DMS153 (cell line): Measurements from ENCODE around the gene SV2B.

Experiments
- DNase-seq: peaks from one replicate; lab custom pipeline; 2025; lab: John Stamatoyannopoulos, UW

The SV2B gene

DNA sequence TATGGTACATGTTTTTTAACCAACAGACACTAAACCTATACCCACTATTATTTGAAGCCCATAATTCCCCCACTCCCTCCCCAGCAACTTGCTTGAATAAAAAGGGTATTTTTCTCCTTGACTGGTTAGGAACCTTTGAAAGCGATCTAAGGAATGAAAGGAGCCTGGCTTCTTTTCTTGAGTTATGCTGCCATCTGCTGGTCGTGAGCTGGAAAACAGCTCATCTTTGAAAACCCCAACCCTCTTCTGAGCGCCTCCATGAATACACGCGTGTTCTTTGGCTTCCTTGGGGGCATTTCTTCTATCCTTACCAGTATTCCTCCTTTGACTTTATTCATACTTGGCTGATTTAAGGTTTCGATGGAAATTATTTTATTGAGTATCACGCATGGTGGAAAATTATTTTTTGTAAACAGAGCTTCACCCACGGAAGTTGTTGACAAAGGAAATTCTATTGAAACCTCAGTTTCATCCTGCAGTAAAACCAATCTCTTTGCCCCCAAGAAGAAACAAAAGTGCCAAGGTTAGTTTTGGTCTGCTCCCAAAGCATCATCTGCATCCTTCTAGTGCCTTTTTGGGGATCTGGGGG lies 171.6 kb downstream of the SV2B start:
- DNase-seq, result peak; percentile 18

DNA sequence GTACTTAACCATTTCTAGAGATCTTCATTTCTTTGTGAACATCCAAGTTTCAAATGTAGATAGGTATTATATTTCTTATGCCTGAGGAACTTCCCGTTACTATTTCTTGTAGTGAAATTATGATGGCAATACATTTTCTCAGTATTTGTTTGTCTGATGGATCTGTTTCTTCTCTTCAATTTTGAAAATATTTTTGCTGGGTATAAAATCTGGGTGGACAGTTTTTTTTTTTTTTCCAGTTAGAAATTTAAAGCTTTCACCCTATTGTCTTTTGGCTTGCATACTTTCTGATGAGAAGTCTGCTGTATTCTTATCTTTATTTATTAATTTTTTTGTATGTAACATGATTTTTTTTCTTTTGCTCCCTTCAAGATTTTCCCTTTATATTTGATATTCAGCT lies 175.8 kb downstream of the SV2B start:
- DNase-seq, result no peak

DNA sequence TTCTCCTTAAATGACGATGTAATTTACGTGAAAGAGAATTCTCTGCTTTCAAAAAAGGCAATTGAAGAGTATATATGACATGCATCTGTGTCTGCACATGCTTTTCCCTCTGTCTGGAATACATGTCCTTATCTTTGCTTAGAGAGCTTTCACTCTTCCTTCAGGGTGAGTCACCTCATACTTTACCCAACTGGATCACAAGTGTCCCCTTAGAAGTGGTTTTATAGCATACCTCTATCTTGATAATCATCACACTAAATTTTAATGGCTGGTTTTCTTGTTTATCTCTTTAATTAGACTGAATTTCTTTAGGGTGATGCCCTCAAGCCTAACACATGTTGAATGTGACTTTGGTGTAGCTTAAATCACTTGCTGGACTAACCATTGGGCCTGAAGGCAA lies 178.9 kb downstream of the SV2B start:
- no peak for DNase-seq

DNA sequence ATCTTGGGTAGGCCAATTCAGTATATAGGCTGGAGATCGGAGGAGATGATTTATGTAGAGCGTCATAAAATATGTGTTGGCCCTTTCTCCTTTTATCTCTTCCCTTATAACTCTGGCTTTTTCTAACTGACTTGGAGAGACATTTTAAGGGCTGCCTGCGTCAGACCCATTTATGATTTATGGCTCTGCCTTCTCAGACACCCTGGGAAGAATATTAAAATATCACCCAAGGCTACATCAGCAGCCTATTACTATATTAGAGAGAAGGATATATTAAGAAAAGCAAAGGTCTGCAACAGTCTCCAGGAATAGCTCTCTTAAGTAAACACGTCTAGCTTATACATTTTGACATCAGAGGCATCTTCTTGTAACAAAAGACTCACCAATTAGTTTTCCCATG lies 179.4 kb downstream of the SV2B start:
- DNase-seq, result no peak

DNA sequence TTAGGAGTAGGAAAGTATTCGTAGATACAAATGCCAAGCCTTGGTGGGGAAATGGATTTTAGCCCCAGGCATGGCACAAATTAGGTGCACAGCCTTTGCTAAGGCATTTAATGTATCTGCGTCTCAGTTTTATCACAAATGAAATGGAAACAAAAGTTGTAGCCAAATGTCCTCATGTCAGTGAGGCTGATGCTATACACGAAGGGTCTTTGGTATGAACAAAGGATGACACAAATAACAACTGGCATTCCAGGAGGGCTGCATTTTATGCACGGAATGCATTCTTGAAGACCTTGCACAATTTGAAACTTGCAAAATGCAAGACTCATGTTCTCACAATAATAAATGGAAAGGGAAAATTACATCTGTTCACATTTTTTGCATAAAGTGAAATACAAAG lies 181.9 kb downstream of the SV2B start:
- DNase-seq, result no peak

DNA sequence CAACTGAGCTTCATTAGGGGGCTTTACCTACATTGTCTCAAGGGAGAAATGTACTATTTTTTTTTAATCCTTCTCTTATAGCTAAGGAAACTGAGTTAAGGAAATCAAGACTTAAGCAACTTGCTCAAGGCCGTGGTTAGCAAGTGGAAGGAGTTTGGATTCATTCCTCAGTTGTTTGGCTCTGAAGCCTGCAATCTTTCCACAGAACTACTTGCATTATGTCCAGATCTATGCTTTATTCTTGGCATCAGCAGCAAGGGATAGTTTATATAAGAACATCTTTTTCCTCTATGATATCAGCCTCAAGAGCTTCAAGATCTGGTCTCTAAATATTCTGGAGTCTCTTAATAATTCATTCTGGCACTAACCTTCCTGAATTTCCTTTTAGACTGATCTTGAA lies 182.4 kb downstream of the SV2B start:
- DNase-seq, result no peak

DNA sequence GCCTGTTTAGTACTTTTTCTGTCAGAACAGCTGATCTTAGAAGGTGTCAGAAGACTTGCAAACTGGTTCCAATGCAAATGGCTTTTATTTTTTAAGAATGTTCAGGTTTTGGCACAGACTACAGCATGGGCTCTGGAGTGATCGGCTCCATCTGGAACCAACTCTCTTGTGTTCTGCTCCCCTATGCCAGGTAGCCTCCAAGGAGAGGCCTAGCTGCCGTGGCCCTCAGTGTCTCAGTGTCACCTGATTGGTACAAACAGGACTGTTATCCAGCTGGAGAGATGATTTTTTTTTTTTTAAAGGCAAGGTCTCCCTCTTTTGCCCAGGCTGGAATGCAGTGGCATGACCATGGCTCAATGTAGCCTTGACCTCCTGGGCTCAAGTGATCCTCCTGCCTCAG lies 183.1 kb downstream of the SV2B start:
- DNase-seq, result no peak

DNA sequence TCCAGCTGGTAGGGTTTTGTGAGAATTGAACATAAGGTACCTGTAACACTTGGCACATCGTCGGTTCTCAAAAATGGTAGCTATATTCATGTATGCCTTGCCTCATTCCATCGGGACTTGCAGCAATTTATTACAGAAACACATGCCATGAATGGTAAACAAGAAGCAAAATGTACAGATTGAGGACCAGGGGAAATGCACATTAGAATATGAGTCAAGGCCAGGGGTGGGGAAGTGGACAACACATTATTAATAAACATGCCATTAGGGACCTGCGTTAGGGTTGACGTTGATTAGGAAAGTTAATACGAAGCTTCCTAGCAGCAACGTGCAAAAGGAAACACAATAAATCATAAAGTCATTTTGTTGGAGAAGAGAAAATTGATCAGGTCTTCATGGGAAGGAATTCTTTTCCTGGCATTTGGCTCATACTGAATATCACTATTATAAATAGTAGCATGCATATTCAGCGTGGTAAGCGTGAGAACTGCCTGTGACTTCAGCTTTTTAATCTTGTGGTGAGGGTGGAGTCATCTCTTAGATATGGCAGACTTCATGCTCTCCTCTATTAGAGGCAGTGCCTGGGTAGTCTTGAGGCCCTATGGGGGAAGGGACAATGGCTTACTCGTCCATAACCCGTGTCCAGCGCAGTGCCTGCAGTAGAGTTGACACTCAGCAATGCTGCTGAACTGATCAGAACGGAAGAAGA lies 184.9 kb downstream of the SV2B start:
- DNase-seq, result no peak

DNA sequence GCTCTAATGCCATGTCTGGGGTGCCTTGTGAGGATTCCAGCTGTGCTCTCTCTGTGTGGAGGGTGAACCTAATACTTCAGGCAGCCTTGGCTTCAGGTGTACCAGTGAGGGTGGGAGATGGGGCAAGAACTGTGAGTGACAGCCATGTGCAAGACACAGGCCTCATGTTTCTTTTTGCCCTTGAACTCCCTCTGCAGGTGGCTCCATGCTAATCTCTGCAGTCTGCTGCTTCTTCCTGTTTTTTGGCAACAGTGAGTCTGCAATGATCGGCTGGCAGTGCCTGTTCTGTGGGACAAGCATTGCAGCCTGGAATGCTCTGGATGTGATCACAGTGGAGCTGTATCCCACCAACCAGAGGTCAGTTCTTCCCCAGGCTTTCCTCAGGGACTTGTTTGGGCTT lies 189.3 kb downstream of the SV2B start:
- no peak for DNase-seq

DNA sequence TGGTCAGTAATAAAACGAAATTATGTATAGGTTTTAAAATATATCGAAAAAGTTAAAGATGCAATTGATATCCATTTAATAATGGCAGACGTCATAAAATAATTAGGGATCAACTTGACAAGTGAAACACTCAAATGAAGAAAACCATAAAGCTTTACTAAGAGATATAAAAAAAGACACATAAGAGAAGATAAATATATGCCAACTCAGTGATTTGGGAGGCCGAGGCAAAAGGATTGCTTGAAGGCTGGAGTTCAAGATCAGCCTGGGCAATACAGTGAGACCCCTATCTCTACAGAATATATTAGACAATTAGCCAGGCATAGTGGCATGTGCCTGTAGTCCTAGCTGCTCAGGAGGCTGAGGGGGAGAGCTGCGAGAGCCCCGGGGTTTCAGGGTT lies 190.5 kb downstream of the SV2B start:
- no peak for DNase-seq

DNA sequence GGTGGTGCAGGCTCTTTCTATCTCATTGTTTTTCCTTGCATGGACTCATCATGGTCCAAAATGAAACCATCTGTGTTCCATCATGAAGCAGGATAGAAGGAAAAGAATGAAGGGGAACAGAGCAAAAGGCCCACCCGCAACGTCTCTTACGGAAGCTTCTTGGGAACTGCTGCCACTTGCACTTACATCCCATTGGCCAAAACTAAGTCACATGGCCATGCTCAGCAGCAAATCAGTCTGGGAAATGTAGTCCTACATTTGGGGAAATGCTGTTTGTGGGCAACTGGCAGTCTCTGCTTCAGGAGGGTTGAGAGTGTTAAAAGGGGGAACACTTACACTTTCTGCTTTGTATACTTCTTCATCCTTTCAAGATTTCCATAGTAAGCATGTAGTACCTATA lies 191.6 kb downstream of the SV2B start:
- DNase-seq, result no peak

DNA sequence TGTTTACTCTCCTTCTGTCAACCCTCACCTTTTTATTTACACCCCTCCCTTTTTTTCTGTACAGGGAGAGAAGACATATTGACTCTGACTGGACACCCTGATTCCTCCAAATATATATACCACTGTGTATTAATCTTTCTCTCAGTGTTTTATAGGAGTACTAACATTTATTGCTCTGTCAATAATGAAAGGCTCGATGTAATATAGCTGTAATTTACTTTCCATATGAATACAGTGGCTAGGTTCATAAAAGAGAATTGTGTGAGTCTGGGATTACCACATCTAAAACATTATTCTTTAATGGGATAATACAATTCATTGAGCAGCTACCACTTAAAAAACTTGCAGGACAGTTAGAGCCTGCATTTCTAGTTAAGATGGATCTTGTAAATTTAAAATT lies 194.3 kb downstream of the SV2B start:
- DNase-seq, result no peak

DNA sequence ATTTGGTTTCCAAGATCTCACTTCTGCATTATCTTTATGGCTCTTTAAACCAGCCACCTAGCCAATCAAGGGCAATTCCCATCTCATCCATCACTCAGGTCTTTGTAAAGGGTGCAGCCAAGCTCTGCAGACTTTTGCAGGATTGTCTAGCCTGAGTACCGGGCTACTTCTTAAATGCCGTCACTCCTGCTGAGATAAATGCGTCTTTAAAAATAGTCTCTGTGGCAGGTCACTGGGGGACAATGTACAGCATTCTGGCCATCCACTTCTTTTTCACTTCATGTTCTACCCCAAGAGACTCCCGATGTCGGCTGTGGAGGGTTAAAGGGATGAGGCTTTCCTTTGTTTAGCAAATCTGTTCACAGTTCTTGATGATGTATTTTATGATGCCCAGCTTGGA lies 194.7 kb downstream of the SV2B start:
- DNase-seq, result no peak

DNA sequence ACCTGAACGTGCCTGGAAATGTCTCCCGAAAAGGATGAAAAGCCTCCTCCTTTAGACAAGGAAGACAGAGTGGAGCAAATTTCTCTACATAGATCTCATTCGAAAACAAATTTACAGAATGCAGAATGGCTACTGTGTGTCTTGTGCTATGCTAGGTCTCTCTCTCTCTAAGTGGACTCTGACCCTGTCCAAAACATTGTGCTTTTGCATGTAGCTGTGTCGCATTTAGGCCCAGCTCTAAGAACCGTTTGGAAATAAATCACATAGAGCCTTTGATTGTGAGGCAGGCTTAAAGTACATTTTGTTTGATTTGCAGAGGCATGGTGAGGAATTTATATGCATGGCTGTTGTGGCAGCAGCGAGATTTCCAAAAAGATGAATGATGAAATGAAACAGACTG lies 198.0 kb downstream of the SV2B start:
- DNase-seq, result no peak

DNA sequence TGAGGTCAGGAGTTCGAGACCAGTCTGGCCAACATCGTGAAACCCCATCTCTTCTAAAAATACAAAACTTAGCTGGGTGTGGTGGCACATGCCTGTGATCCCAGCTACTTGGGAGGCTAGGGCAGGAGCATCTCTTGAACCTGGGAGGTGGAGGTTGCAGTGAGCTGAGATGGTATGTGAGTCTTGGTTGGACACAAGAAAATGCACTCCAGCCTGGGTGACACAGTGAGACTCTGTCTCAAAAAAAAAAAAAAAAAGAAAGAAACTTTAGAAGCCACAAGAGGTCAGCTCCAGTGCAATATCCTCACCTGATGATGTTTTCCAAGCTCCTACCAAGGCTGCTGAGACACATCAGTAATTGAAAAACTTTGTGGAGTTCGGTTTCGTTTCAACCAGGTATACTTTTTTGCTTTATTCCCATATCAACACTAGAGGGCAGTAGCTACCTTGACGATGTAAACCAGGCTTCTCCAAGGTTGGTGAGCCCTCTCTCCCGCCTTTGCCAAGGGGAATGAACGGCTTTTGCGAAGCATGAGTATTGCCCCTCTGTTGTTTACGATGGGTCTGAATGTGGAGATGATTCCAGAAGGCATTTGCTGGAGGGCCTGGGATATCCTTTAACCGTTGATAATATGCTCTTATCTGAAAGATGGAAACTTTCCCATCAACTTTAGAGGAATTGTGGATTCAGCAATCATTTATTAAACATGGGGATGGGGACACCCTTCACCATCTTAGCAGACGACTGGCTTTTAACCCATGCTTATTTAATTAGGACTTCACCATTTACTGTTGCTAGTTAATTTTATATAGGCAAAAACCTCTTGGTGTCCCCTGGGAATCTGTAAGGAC lies 202.8 kb downstream of the SV2B start:
- DNase-seq, result peak; percentile 32

DNA sequence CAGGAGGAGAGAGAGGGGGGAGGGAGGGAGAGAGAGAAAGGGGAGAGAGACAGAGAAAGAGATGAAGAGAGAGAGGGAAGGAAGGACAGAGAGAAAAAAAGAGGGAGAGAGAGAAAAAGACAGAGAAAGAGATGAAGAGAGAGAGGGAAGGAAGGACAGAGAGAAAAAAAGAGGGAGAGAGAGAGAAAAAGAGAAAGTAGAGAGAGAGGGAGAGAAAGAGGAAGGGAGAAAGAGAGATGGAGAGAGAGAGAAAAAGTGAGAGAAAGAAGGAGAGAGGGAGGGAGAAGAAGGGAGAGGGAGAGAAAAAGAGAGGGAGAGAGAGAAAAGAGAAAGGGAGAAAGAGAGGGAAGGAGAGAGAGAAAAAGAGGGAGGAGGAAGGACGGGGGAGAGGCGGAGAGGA lies 204.2 kb downstream of the SV2B start:
- no peak for DNase-seq

DNA sequence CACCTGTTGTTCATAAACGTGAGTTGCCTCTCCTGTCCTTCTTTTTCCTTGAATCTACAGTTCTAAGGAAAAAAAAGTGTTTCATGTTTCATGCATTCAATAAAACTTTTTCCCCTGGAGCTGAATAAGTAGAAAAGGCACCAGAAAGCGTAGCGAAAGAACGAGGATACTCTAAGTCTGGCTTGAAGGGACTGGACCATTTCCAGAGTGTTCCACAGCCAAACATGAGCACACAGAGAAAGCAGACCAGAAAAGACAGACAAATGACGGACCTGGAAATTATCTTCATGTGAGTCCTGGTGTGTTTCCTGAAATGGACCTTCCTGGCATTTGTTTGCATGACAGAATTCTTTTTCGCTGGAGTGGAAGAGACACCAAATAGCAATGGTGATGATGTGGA lies 204.7 kb downstream of the SV2B start:
- no peak for DNase-seq

DNA sequence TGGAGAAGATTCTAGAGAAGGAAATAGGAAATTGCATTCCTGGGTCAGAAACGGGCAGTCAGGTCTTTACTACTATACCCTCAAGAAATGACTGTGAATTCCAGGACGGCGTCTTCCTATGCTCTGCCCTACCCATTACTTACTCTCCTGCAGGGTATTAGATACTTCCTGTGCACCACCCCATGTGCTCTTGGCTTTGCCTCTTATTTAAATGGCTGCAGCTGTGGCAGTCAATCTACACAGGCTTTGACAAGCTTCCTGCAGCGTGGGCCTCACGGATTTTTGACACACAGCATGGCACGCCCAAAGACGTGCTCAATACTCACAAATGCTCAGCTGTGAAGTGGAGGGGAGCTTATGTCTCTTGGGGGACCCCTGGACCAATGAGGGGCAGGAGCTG lies 206.1 kb downstream of the SV2B start:
- DNase-seq, result no peak

DNA sequence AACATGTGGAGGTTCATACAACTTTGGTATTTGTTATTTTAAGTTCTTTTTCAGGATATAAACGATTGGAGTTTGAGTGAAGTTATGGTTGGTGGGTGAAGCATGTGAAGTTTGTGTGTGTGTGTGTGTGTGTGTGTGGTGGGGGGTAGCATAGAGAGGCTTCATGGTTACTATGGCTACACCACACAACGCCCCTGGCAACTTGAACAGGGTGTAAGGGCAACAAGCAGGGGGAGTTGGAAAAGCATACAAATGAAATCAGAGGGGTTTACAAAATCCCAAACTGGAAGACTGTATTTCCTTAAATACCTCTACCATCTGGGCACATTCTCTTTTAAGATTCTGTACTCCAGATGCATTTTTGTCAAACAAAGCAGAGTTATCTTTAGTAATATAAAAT lies 207.5 kb downstream of the SV2B start:
- no peak for DNase-seq

DNA sequence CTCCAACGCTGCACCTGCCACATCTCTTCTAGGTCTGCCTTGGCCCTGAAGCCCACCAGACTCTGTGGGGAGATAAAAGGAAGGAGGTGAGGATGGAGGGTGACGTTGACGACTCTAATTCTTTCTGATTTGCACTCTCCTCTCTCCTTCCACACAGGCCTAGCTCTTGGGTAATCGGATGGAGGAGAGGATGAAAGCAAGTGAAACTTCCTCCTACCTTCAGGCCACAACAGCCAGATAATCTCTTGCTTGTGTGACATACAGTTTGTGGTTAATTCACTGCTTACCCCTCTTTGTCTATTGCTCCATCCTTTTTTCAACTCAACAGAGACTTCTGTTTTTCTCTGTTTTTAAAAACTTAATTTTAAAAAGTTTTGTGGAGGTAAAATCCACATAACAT lies 208.1 kb downstream of the SV2B start:
- no peak for DNase-seq

DNA sequence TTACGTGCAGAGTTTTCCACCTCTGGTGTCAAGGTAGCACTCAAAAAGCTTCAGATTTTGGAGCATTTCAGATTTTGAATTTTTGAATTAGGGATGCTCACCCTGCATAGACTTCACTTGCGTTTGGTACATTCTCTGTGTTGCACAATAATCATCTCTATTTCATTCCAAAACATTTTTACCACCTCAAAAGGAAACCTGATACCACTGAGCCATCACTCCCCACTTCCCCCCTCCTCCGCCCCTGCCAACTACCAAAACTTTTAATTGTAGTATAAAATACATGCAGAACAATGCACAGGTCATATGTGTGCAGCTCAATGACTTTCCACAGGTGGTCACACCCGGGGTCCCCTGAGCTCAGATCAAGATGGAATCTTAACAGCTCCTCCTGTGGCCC lies 208.8 kb downstream of the SV2B start:
- DNase-seq, result no peak

DNA sequence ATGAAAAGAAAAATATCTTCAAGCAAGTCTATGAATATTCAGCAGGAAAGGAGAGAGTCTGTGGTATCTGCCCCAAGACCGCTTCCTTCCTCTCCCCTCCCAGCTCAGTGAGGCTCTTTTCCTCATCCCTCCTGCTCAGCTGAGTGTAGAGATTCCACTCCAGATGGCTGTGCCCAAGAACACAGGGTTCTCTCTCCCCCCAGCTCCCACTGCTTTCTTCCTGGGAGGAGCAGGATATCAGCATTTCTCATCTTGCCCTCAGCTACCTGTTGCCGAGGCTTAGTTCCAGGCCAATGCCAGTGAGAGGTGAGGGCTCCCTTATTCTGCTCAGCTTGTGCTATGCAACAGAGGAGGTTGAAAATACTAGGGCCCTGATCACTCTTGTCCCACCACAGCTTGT lies 211.9 kb downstream of the SV2B start:
- DNase-seq, result no peak

DNA sequence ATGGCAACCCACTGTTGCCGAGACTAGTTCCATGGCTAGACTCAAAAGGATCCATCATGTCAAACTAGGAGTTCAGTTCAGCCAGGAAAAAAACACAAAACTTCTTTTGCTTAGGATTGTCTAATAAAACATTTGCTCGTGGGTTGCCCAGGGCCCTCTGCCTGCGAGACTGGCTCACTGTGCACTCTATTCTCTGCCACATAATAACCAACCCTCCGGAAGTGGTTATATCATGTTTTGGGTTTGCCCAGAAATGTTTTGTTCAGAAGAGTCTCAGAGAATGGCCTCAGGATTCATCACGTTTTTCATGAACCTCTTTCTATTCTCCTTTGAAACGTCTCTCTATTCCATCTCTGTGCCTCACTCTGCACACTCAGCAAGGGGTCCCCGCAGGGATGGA lies 216.1 kb downstream of the SV2B start:
- no peak for DNase-seq
